HepG2 (cell line): ENCODE data around the gene SYNGAP1. TPM values are rescaled to one million over a fixed set of nuclear protein-coding genes. Genes with fewer than 3 reads are reported as not detected.

ENCODE experiments used
- ARID4A ChIP-seq: sonication (generic); formaldehyde crosslinking; IDR thresholded peaks from 2 replicates; pipeline ENCODE4 v1.5.0; 2020; ENCODE audit warnings: mild to moderate bottlenecking, missing genetic modification reagents, borderline replicate concordance
- CEBPB ChIP-seq: IDR thresholded peaks from 2 replicates; pipeline ENCODE4 v1.6.1; 2011; ENCODE audit warnings: low read depth, low read length, improper control_type of control experiment, borderline replicate concordance
- HDAC2 ChIP-seq: sonication (generic); formaldehyde crosslinking; IDR thresholded peaks from 2 replicates; pipeline ENCODE4 v1.4.0; 2020; ENCODE audit warnings: missing genetic modification reagents
- HMG20B ChIP-seq: conservative IDR thresholded peaks from 2 replicates; pipeline ENCODE4 v1.6.1; 2016; ENCODE audit warnings: missing genetic modification reagents, missing compliant biosample characterization
- MAF1 ChIP-seq: sonication (generic); formaldehyde crosslinking; IDR thresholded peaks from 2 replicates; pipeline ENCODE4 v1.5.0; 2020; ENCODE audit warnings: missing genetic modification reagents, borderline replicate concordance
- MAX ChIP-seq: IDR thresholded peaks from 2 replicates; pipeline ENCODE4 v1.6.1; 2012; ENCODE audit warnings: inconsistent platforms
- NR2F2 ChIP-seq: IDR thresholded peaks from 2 replicates; pipeline ENCODE4 v1.6.1; 2012; ENCODE audit warnings: low read depth, inconsistent platforms, borderline replicate concordance
- PAXIP1 ChIP-seq: sonication (generic); formaldehyde crosslinking; conservative IDR thresholded peaks from 2 replicates; pipeline ENCODE4 v1.4.0; 2020; ENCODE audit warnings: mild to moderate bottlenecking, missing genetic modification reagents, moderate library complexity
- SKIL ChIP-seq: sonication (generic); formaldehyde crosslinking; IDR thresholded peaks from 2 replicates; pipeline ENCODE4 v1.8.0; 2022; ENCODE audit warnings: missing genetic modification reagents, mild to moderate bottlenecking, moderate library complexity, borderline replicate concordance
- SYNCRIP ChIP-seq: fragments of 200-400 bp; formaldehyde crosslinking; IDR thresholded peaks from 2 replicates; pipeline ENCODE4 v1.6.1; 2018; ENCODE audit warnings: mild to moderate bottlenecking, low read depth, low read length; ENCODE audit not compliant: insufficient read depth
- ZBTB42 ChIP-seq: sonication (generic); formaldehyde crosslinking; IDR thresholded peaks from 2 replicates; pipeline ENCODE4 v1.5.0; 2020; ENCODE audit warnings: mild to moderate bottlenecking, missing genetic modification reagents
- ZNF367 ChIP-seq: sonication (generic); formaldehyde crosslinking; IDR thresholded peaks from 2 replicates; pipeline ENCODE4 v1.4.0; 2020; ENCODE audit warnings: missing genetic modification reagents, borderline replicate concordance
- ZNF574 ChIP-seq: sonication (generic); formaldehyde crosslinking; IDR thresholded peaks from 2 replicates; pipeline ENCODE4 v1.4.0; 2020; ENCODE audit warnings: missing genetic modification reagents
- ZNF749 ChIP-seq: sonication (generic); formaldehyde crosslinking; IDR thresholded peaks from 2 replicates; pipeline ENCODE4 v1.8.0; 2022; ENCODE audit warnings: mild to moderate bottlenecking, missing genetic modification reagents, moderate library complexity, borderline replicate concordance
- polyA plus RNA-seq, 8 experiments: library from polyadenylated mRNA; depleted of rRNA in 3 of 8; stranded (reverse) in 7 of 8; unstranded in 1 of 8; fragments of >200 nt; fragmentation: Illumina TruSeq in 4 of 8; extraction: Trizol in 4 of 8; gene quantifications; 2 replicates each; pipeline versions ENCODE4 v1.2.1 to v1.2.3, GENCODE V29; 2011 to 2016; ENCODE audit warnings: low read depth in 4 of 8, missing spikeins in 1 of 8, mixed read lengths in 1 of 8; ENCODE audit not compliant: insufficient read depth in 1 of 8
- total RNA-seq, 5 experiments: library from RNA; depleted of rRNA; stranded (reverse); fragments of >200 nt; fragmentation: Illumina TruSeq; extraction: Trizol; gene quantifications; 2 replicates each; pipeline ENCODE4 v1.2.3, GENCODE V29; 2016; ENCODE audit warnings: low read depth in 1 of 5

The SYNGAP1 gene
- total and polyA plus RNA-seq, 2 of the 13 experiments (the other 11 are each of a cell fraction or from before 2014, with no cell fraction given): 0.75 to 1.1 TPM

- TF ChIP-seq ARID4A: peak; percentile 88
- no peak for TF ChIP-seq ZNF749
- TF ChIP-seq ZNF367 (CRISPR knock-in tag): no peak
- TF ChIP-seq MAF1 (CRISPR knock-in tag): 0 out of 2 replicates have a peak, but pooled peaks have one; percentile 20
- no peak for TF ChIP-seq PAXIP1 (CRISPR knock-in tag)
- no peak for TF ChIP-seq NR2F2
- peak; percentile 99 for TF ChIP-seq MAX
- TF ChIP-seq SYNCRIP: no peak
- peak; percentile 50 for TF ChIP-seq ZNF574 (CRISPR knock-in tag)
- TF ChIP-seq HMG20B (CRISPR knock-in tag): no peak
- TF ChIP-seq HDAC2 (CRISPR knock-in tag): no peak; the same call in 1 of the 2 replicates
- TF ChIP-seq SKIL: 0 out of 2 replicates have a peak, but pooled peaks have one; percentile 28
- TF ChIP-seq ZBTB42: no peak
- no peak for TF ChIP-seq CEBPB
Measured at GRCh38 chr6:33425668-33426577, 6.1 kb downstream of the SYNGAP1 start (continued).
